SU-DHL-6 (cell line): ENCODE data around the gene INTS3.

Experiments
- EZH2phosphoT487 ChIP-seq: fragments of 200-600 bp; sonication (generic), shearing (Covaris generic); conservative IDR thresholded peaks from 2 replicates; pipeline ENCODE4 v1.6.1; 2018; ENCODE audit warnings: mild to moderate bottlenecking, antibody characterized with exemption, low read length, moderate library complexity, mixed read lengths
- TF ChIP-seq, protein P1 (sequence below): fragments of 200-600 bp; sonication (generic); IDR thresholded peaks from one replicate; pipeline ENCODE4 v1.5.1; 2017; ENCODE audit warnings: antibody characterized with exemption, mild to moderate bottlenecking, low read length, moderate library complexity; ENCODE audit not compliant: insufficient read depth, poor library complexity, severe bottlenecking

DNA sequence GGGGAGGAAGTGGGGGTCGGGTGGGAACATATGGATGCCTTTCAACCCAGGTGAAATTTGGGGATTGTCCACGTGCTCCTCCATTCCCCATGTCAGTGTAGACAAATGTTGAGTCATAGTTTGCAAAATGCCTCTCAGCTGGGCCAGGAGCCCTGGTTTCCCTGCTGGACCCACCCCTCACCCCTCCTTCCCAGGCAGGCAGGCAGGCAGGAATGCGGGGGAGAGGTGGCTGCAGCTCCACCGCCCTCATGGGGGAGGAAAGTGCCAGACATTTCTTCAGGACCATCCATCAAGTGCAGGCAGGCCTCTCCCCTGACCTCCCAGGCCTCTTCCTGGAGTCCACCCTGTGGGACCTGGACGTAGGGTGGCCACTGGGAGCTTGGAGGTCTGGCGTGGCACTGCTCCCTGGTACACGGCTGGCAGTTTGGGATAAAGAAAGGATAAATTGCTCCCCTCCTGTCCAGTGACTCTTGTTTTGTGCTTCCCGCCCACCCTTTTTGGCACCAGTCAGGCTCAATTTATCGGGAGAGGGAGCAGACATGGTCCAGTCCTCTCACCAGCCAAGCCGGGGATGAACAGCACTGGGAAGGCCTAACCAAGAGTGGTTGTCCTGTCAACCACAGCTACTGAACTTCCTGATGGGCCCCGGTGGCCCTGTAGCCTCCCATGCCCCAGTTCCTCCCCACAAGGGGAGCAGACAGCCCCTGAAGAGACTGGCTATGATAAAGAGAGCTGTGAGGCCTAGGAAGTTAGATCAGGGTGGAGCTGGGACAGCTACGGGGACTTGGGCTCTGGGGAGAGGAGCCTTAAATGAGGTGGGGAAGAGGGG lies 30.4 kb upstream of the INTS3 start:
- TF ChIP-seq, protein P1, sequence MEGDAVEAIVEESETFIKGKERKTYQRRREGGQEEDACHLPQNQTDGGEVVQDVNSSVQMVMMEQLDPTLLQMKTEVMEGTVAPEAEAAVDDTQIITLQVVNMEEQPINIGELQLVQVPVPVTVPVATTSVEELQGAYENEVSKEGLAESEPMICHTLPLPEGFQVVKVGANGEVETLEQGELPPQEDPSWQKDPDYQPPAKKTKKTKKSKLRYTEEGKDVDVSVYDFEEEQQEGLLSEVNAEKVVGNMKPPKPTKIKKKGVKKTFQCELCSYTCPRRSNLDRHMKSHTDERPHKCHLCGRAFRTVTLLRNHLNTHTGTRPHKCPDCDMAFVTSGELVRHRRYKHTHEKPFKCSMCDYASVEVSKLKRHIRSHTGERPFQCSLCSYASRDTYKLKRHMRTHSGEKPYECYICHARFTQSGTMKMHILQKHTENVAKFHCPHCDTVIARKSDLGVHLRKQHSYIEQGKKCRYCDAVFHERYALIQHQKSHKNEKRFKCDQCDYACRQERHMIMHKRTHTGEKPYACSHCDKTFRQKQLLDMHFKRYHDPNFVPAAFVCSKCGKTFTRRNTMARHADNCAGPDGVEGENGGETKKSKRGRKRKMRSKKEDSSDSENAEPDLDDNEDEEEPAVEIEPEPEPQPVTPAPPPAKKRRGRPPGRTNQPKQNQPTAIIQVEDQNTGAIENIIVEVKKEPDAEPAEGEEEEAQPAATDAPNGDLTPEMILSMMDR = no peak
- no peak for TF ChIP-seq EZH2phosphoT487
